Body of pancreas (tissue), 4 donors: ENCODE measurements around the gene CACNA1C. TPM values are rescaled to one million over a fixed set of nuclear protein-coding genes. Genes with fewer than 3 reads are reported as not detected.

Experiments
- ATAC-seq: fragments of 150-250 bp; one replicate; pipeline ENCODE4 v1.9.1; 2016
- DNase-seq, 4 donors: peaks; one replicate each; pipeline ENCODE4 v3.0.0-alpha.2; 2019
- H3K27ac ChIP-seq, 4 donors: fragments of 200-600 bp; sonication (generic); 1 replicate in 3 of 4; 2 replicates in 1 of 4; pipeline versions ENCODE4 v1.5.1 to v1.6.1; 2016 to 2019; ENCODE audit warnings: mild to moderate bottlenecking in 1 of 4, mixed read lengths in 1 of 4, moderate library complexity in 1 of 4
- H3K27me3 ChIP-seq, 2 donors: fragments of 200-600 bp; sonication (generic); one replicate each; pipeline ENCODE4 v1.6.0; 2016; ENCODE audit warnings: mild to moderate bottlenecking in 1 of 2
- H3K36me3 ChIP-seq, 2 donors: fragments of 200-600 bp; sonication (generic); replicated peaks in 1 of 2; 2 replicates each; pipeline ENCODE4 v1.5.1; 2016; ENCODE audit warnings: low read depth in 2 of 2; ENCODE audit not compliant: insufficient read depth in 1 of 2
- H3K4me1 ChIP-seq: fragments of 200-600 bp; sonication (generic); one replicate; pipeline ENCODE4 v1.6.0; 2016
- H3K4me3 ChIP-seq, 2 donors: fragments of 200-600 bp; sonication (generic); 1 replicate in 1 of 2; 2 replicates in 1 of 2; pipeline ENCODE4 v1.5.1; 2016 to 2019
- H3K9me3 ChIP-seq, 3 donors: fragments of 200-600 bp; sonication (generic); 1 replicate in 2 of 3; 2 replicates in 1 of 3; pipeline ENCODE4 v1.5.1; 2016
- POLR2A ChIP-seq, 3 donors: fragments of 450-650 bp; IDR thresholded peaks; one replicate each; pipeline ENCODE4 v1.6.1; 2016; ENCODE audit warnings: antibody characterized with exemption in 3 of 3, mild to moderate bottlenecking in 2 of 3
- WGBS, 2 donors: methylation state at CpG; one replicate each; pipeline ENCODE4 v1.1.5; 2017; 5-methylcytosine and 5-hydroxymethylcytosine counted together
- intact Hi-C: fragments of 100-400 bp; cut with DNase I; formaldehyde crosslinking; loops from one replicate; pipeline ENCODE4 v1.15.1; 2023
- total RNA-seq, 2 donors: library from RNA; depleted of rRNA; stranded (reverse); fragments of >200 nt; gene quantifications; one replicate each; pipeline ENCODE4 v1.1.0, GENCODE V29; 2016
- TF ChIP-seq, protein P1 (sequence below), 7 experiments: fragments of 450-650 bp in 4 of 7; fragments of 200-600 bp in 3 of 7; sonication (generic) in 3 of 7; IDR thresholded peaks; one replicate each; pipeline ENCODE4 v1.5.1; 2016 to 2019; ENCODE audit warnings: antibody characterized with exemption in 7 of 7

CACNA1C gene
- total RNA-seq, 2 donors from 2014 or later: 2.3 to 4.4 TPM

- 25 to 32% methylated on average over 3 of the region's 3 CpGs for WGBS, 2 donors
- Histone ChIP-seq H3K36me3 (no peaks in the 10 kb centered on the region), H3K4me1 (no peaks in the 10 kb centered on the region), H3K9me3 (no peaks in the 10 kb centered on the region), H3K4me3 (no peak overlapping the region), H3K27me3 (no peaks in the 10 kb centered on the region), H3K27ac (no peak overlapping the region)
- no peak for DNase-seq
- intact Hi-C loops: no loop called here
- ATAC-seq: no peak
- TF ChIP-seq, protein P1, sequence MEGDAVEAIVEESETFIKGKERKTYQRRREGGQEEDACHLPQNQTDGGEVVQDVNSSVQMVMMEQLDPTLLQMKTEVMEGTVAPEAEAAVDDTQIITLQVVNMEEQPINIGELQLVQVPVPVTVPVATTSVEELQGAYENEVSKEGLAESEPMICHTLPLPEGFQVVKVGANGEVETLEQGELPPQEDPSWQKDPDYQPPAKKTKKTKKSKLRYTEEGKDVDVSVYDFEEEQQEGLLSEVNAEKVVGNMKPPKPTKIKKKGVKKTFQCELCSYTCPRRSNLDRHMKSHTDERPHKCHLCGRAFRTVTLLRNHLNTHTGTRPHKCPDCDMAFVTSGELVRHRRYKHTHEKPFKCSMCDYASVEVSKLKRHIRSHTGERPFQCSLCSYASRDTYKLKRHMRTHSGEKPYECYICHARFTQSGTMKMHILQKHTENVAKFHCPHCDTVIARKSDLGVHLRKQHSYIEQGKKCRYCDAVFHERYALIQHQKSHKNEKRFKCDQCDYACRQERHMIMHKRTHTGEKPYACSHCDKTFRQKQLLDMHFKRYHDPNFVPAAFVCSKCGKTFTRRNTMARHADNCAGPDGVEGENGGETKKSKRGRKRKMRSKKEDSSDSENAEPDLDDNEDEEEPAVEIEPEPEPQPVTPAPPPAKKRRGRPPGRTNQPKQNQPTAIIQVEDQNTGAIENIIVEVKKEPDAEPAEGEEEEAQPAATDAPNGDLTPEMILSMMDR (IDR thresholded peaks at IDR 0.05): no peak
- no peak for TF ChIP-seq POLR2A (IDR thresholded peaks at IDR 0.05)
These were observed 509.6 kb downstream of the CACNA1C start for GRCh38 chr12:2562400-2562799.

DNA sequence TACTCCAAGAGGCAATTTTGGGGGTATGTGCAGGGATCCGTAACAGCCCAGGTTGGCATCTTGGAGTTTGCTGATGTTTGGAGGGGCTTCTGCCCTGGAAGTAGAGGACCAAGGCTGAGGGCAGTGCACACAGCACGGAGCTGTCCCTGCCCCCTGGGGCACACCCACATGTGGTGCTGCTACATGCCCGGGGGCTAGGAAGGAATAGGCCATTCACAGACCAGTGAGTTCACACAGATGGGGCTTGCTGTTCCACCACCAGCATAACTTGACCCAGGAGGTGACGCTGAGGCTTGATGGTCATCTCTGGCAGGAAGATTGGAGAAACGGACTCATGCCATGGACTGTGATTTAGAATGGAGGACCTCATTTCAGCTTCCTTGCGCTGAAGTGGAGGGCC is 510.9 kb downstream of the CACNA1C start:
- no peak for ATAC-seq
- H3K27me3 ChIP-seq: no peaks in the 10 kb centered on the region
- 70 to 75% methylated on average over 6 of the region's 6 CpGs for WGBS, 2 donors
- H3K4me1 ChIP-seq: no peaks in the 10 kb centered on the region
- TF ChIP-seq POLR2A (IDR thresholded peaks at IDR 0.05): no peak
- TF ChIP-seq, protein P1 (IDR thresholded peaks at IDR 0.05): no peak
- H3K27ac ChIP-seq: no peak overlapping the region
- DNase-seq: no peak
- no peak overlapping the region for H3K4me3 ChIP-seq
- intact Hi-C loops: no loop called here
- H3K9me3 ChIP-seq: no peaks in the 10 kb centered on the region
- no peaks in the 10 kb centered on the region for H3K36me3 ChIP-seq

GRCh38 chr12:2566161-2566560 is 513.4 kb downstream of the CACNA1C start:
- Histone ChIP-seq H3K4me1 (no peaks in the 10 kb centered on the region), H3K27me3 (no peaks in the 10 kb centered on the region), H3K27ac (no peak overlapping the region), H3K4me3 (no peak overlapping the region), H3K9me3 (no peaks in the 10 kb centered on the region), H3K36me3 (no peaks in the 10 kb centered on the region)
- no peak for ATAC-seq
- no peak for DNase-seq
- 86 to 89% methylated on average over 4 to 12 of the region's 12 CpGs for WGBS, 2 donors
- intact Hi-C loops: no loop called here
- TF ChIP-seq, protein P1 (IDR thresholded peaks at IDR 0.05): no peak
- TF ChIP-seq POLR2A (IDR thresholded peaks at IDR 0.05): no peak

DNA sequence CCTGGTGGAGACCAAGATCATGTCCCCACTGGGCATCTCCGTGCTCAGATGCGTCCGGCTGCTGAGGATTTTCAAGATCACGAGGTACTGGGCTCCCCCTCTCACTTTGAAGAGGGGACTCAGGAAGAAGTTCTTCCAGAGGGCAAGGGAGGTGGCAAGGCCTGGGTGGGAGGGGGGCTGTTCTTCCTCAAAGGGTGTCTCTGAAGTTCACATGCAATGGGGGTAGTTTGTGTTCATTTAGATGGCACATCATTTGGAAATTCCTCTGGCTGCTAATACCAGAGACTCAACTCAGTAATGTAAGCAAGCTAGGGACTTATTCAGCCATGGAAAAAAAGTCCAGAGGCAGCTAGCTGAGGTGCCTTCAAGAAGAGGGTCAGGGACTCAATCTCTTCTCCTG is 514.9 kb downstream of the CACNA1C start:
- H3K27me3 ChIP-seq: no peaks in the 10 kb centered on the region
- H3K4me3 ChIP-seq: no peak overlapping the region
- DNase-seq (no peak), ATAC-seq (no peak)
- H3K4me1 ChIP-seq: no peaks in the 10 kb centered on the region
- TF ChIP-seq, protein P1 (IDR thresholded peaks at IDR 0.05): no peak
- TF ChIP-seq POLR2A (IDR thresholded peaks at IDR 0.05): no peak
- H3K27ac ChIP-seq: no peak overlapping the region
- intact Hi-C loops: no loop called here
- no peaks in the 10 kb centered on the region for H3K9me3 ChIP-seq
- WGBS, 2 donors: 78 to 80% methylated on average over 4 of the region's 4 CpGs
- H3K36me3 ChIP-seq: no peaks in the 10 kb centered on the region

DNA sequence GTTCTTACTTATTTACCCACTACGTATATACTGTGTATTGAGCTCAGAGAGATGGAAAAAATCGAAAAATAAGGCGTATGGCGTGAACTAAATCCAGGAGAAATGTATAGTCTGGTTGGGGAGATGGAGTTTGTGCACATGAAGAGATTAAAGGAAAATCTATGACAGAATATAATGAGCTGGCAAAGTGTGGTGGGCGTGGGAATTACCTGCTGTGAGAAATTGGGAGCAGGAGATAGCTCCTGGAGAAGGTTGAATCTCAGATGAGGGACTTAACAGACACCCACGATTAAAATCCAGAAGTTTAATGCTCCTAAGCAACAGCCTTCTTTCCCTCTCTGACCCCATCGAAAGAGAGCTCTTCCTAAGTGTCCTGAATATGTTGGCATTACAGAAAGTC is 517.8 kb downstream of the CACNA1C start:
- DNase-seq (no peak), ATAC-seq (no peak)
- Histone ChIP-seq H3K4me3 (no peak overlapping the region), H3K27ac (no peak overlapping the region), H3K27me3 (no peaks in the 10 kb centered on the region), H3K9me3 (no peaks in the 10 kb centered on the region), H3K36me3 (no peaks in the 10 kb centered on the region), H3K4me1 (no peaks in the 10 kb centered on the region)
- TF ChIP-seq POLR2A (IDR thresholded peaks at IDR 0.05): no peak
- TF ChIP-seq, protein P1 (IDR thresholded peaks at IDR 0.05): no peak
- 65 to 69% methylated on average over 7 of the region's 7 CpGs for WGBS, 2 donors
- intact Hi-C loops: no loop called here
